NT2/D1 (cell line): ENCODE measurements around the gene GAS7.

Experiments used
- SUZ12 ChIP-seq: IDR thresholded peaks from 2 replicates; pipeline ENCODE4 v1.6.1; 2011; ENCODE audit not compliant: insufficient read length, insufficient read depth; ENCODE audit errors: extremely low read depth
- YY1 ChIP-seq: IDR thresholded peaks from 2 replicates; pipeline ENCODE4 v1.6.1; 2011; ENCODE audit not compliant: insufficient read length, insufficient read depth

DNA sequence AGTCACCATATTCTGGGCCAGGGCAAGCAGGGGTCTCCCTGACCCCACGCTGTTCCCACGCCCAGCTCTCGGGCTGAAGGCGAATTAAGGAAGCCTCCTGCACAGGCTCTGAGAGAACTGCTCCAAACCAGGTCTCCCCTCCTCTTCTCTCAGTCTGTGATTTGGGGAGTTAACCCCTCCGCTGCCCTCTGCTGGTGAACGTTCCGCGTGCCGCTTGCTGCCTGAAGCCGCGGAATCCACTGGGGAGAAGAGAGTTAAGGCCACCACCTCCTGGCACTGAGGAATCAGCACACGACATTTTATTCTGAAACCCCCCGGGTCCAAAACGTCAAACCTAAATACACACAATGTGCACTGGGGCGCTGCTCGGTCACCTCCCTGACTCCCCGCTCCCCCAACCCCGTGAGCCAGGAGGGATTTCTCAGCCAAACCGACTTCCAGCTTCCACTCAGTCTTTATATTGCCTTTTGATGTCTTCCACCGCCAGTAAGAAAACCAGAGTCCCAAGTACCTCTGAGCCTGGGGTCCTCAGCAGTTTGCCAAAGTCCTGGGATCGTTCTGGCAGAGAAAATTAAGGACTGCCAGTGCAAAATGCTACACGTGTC, 238.9 kb downstream of the GAS7 start:
- TF ChIP-seq YY1 = no peak
- no peak for TF ChIP-seq SUZ12
